Fibroblast of skin of right quadriceps (primary cell): ENCODE data around the gene SAPCD1.
"Not testable (repeated sequence)": the region's sequence is repeated elsewhere in the genome, so short reads cannot be mapped to it uniquely, and the experiment has no call there.

Experiments
- DNase-seq: peaks from one replicate; pipeline ENCODE4 v3.0.0-alpha.2; 2013

Gene SAPCD1

DNA sequence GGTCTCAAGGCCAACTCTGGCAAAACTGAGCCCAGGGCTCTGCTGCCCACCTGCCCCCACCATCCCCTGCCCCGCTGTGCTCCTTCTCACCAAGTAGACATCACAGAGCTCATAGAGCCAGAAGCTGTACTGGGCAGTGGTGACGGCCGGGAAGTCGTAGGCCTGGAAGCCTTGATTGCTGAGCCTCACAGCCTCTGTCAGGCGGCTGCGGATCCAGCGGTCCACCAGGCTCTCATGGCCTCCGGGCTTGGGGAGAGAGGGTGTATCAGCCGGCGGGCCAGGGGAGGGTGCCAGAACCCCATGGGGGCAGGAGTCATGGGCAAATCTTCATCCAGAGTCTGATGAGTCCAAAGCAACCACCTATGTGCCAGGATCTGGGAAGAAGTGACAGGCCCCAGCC lies 17.5 kb downstream of the SAPCD1 start:
- no peak for DNase-seq

DNA sequence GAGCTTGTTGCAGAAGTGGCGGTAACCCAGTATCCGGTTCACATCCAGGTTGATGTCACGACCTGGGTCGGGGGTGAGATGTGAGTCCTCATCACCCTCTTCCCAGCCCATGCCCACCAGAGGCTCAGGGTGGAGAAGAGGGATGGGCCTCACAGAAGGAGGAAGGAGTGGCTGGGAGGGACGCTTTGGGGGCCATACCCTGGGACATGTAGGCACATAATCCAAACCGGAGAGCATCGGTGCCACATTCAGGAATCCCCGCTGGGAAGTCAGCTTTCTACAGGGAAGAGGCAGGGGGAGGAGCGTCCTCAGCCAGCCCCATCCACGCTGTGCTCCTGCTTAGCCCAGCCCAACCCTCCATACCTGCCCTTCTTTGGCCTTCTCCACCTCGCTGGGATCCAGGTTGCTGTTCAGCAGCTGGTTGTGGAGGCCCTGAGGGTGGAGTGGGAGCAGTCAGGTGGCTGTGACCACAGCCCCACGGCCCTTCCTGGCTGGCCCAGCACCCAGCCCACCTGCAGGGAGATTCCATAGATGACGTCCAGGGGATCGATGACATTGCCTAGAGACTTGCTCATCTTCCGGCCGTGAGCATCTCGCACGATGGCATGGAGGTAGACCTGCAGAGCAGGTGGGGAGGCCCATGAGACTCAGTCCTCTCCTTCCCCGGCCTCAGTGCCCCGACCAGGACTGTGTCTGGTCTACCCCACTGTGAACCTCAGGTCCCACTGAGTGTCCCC lies 18.2 kb downstream of the SAPCD1 start:
- no peak for DNase-seq

DNA sequence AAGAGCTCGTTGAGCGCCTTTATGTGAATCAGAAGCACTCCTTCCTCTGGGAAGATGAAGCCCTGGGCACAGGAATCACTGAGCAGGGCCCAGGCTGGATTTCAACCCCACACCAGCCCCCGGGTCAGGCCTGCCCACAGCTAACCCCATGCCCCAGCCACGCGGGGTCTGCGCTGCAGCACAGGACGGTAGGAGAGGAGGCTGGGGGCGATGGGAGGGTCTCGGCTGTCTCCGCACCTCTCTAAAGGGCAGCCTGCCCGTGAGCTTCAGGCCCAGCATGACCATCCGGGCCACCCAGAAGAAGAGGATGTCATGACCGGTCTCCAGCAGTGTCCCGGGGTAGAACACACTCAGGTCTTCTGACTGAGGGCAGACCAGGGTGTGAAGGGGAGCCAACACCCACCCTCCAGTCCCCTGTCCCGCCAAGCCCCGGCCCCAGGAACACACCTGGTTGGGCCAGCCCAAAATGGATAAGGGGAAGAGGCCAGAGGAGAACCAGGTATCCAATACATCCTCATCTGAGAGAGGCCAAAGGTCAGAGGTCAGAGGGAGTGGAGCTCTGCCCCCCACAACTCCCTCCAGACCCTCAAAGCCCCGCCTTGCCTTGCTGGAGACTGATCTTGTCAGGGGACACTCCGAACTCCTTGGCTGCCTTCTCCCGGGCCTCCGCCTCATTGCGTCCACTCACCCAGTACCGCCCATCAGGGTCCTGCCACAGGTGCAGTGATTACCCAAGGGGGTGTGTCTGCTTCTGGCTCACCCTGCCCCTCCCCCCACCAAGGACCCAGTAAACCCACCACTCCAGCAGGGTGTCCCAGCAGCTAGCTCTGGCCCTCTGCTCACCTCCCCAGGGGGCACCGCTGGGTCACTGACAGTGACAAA lies 19.0 kb downstream of the SAPCD1 start:
- no peak for DNase-seq

DNA sequence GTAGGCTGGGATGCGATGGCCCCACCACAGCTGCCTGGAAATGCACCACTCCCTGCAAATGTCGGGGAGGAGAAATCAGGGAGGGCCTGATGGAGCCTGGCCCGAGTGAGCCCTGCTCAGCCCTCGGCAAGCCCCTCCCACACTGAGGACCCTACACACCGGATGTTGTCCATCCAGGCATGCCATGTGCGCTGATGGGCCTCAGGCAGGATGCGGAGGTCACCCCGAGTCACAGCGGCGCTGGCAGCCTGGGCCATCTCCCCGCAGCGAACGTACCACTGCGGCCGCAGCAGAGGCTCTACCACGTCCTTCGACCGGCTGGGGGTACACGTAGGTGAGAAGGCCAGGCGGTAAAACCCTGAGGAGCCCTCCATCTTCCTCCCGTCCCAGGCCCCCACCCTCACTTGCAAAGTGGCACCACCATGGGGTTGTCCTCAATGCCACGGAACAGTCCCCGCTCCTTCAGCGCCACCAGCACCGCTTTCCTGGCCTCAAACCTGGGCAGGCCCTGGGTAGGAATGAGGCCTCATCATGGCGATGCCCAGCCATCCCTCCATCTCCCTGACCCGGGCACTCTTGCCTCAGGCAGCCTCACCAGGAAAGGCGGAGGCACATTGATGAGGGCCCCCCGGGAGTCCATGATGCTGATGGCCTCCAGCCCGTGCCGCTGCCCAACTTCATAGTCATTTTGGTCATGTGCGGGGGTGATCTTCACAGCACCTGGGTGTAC lies 19.8 kb downstream of the SAPCD1 start:
- no peak for DNase-seq

DNA sequence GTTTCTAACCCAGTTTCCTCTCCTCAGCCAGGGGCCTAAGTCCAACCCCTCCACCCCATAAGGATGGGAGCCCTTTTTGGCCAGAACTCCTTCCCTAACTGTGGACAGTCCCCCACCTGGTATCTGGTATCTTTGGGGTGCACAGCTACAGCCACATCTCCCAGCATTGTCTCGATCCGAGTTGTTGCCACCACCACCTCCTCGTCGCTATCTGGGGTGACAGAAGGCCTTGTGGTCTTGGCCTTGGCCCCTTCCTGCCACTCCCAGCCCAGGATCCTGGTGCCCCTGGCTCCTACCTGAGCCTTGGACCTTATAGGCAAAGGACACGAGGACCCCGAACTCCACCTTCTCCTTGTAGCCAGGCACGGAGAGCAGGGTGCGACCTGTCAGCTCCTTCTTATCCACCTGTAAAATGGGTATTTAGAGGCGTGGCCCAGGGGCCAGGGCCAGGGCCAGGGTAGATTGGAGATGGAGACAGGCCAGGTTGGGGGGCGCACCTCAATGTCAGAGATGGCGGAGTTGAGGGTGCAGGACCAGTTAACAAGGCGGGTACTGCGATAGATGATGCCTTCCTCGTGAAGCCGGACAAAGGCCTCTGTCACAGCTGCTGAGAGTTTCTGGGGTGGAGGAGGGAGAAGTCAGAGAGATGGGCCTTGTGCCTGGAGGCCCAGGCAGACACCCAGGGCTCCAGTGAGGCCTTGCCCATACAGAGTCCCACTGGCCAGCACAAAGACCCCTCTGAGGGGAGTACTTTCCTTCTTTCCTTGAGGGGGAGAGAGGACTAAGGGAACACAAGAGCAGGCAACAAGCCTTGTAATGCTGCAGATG lies 21.9 kb downstream of the SAPCD1 start:
- no peak for DNase-seq

DNA sequence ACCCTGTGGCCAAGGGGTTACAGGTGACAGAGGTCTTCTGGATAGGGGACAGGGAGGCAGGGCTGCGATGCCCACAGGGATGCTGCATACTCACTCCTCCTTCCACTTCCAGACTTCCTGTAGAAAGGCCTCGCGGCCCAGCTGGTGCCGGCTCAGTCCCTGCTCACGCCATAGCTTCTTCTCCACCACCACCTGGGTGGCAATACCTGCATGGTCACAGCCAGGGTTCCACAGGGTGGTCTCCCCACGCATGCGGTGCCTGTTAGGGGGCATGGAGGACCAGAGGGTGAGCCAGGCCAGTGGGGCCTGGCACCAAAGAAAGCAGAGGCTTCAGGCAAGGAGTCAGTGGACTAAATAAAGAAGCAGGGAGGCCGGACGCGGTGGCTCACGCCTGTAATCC lies 23.0 kb downstream of the SAPCD1 start:
- DNase-seq = no peak

DNA sequence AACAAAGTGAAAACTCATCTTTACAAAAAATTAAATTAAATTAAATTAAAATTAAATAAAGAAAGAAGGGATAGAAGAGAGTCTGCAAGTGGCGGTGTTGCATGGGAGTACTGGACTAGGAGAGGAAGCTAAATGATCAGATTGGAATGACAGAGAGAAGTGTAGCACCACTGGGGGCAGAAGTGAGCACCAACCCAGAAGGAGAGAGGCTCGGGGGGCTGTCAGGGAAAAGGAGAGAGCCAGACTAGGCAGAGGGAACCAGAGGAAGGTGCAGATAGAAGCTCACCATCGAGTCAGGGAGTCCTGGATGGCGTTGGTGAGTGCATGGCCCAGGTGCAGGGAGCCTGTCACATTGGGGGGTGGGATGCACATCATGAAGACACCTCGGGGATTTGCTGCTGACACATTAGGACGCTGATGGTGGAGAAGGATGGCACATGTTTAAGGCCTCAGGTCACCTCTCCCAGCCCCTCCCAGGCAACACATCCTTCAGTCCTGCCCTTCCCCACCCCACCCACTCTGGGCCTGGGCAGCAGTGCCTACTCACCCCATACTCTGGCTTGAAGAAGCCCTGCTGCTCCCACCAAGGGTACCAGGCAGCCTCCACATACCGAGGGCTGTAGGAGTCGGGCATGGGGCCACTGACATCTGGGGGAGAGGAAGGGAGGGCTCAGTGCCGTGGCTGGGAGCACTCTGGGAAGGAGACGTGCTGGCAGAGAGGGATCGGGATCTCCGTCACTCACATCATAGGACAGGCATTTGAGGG lies 29.1 kb downstream of the SAPCD1 start:
- DNase-seq = peak; percentile 50

DNA sequence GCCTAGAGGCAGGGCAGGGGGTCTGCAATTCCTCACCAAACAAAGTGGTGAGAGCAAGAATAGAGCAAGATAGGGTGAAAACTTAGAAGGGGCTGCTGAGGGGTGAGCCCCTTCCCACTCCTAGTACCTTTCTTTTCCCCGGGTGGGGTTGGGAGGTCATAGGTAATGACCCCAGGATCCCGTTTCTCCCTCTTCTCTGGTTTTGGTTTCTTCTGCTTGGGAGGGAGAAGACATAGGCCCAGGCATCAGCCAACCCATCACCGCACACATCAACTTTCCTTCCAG lies 29.6 kb downstream of the SAPCD1 start:
- no peak for DNase-seq

DNA sequence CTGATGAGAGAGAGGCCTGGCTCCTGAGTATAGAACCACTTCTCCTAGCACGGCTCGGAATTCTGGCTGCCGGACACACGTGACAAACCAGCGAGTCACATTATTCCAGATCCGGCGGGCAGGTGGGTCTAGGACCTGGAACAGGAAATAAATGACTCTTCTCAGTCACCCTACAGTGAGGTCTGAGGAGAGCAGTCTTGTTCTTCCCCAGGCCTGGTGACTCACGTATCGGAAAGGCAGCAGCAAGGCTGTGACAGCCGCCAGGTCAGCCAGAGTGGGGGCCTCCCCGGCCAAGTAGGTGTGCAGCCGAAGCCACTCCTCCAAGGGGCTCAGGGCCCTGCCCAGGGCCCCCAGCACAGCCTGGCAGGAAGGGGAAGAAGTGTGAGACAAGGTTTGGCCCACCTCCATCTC lies 30.3 kb downstream of the SAPCD1 start:
- DNase-seq = no peak

DNA sequence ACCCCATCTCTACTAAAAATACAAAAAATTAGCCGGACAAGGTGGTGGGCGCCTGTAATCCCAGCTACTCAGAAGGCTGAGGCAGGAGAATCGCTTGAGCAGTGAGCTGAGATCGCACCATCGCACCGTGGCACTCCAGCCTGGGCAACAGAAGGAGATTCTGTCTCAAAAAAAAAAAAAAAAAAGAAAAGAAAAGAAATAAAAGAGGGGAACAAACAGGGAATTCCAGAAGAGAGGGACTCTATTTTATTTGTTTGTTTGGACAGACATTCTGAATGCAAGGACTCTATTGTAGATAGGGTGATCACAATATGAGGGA lies 31.4 kb downstream of the SAPCD1 start:
- DNase-seq = not testable (repeated sequence)

DNA sequence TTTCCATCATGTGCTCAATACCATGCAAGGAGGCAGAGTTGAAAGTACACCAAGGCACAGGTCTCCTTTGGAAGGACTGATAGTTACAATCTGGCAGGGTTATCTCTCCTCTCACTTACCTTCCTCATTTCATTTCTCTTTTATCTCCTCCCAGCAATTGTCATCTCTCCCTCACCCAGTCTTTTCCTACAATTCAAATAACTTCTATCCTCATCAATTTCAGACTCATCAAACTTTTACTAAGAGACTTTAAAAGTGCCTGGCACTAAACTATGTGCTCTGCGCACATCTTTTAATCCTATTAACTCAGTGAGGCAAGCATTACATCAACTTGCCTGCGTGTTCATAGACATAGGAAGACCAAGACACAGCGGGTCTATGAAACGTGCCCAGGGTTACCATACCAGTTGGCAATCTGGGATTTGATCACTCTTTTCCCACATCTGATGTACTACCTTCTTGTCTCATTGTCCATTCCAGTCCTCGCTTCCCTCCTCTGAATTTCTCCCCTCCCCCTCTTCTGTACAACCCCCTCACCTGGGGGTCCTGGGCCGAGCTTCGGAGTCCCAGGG lies 31.9 kb downstream of the SAPCD1 start:
- DNase-seq = peak; percentile 36

DNA sequence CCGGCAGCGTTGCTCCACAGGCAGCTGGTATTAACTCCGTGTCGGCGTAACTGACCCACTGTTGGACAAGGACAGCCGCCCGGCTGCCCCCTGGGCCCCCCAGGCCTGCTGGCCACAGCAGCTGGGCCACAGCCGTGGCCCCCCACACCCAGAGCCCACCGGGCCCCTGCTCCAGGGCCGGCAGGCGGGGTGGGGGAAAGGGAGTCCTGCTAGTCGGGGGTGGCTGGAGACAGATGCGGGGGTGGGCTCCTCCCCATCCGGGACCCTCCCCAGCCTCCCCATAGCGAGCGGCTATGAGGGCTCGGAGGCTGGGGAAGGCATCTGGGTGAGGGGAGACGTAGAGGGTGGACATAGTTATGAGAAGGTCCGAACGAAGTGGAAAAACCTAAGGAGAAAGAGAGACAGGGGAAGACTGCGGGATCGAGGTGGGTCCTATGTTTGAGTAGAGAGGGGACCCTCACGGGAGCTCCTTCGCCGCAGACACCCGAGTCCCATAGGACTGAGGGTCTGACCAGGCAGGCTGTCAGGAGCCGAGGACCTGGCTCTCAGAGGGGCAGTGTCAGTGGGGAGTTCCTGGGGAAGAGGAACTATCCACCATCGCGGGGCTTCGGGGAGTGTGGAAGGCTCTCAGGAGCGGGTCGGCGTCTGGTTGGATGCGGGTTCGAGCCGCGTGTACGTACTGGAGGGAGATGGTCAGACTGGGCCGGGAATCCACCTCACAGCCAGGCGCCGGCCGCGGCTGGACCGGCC lies 32.6 kb downstream of the SAPCD1 start:
- DNase-seq = peak; percentile 35

DNA sequence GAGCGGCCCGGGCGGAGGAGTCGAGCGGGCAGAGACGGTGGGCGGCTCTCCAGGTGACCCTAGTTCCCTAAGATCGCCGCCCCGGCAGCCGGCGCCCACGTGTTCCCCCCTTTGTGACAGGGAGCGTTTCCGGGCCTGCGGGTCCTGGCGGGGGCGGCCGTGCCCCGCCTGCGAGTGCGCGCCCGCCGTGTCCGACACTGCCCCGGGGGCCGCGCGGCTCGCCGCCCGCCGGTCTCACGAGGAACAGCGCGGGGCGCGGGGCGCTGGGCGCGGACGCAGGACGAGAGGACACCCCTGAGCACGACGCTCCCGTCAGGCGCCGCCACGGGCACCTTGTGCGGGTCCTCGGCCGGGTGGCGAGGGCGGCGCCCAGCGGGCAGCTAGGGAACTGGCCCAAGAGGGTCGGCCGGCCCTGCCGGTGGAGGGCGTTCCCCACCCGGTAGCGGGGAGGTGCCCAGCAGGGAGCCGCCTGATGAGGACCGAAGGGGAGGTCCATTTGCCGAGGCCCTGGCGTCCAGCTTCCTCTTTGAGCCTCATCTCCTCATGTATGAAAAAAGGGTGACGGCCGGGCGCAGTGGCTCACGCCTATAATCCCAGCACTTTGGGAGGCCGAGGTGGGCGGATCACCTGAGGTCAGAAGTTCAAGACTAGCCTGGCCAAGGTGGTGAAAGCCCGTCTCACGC lies 33.3 kb downstream of the SAPCD1 start, which contains the start of gene VARS1:
VARS1 (minus strand) TSS at position 137 of the 683 bp plus-strand sequence. CDS start 535 bp downstream, outside the sequence.
- DNase-seq = peak; percentile 88

DNA sequence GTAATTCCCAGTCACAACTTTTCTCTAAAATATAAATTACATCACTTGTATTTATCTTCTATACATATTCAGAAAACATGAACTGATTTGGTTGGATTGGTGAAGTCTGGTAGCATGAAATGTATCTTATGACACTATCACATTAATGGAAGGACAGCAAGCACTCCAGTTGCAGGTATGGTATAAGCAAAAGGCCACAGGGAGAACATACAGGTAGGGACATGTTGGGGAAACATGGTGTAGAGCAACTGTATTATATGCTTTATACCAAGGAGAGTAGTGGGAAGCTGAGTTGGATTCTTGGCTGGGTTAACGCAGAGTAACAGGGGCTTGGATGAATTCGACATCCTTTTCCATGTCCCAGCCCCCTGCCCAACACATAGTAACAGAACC lies 34.5 kb downstream of the SAPCD1 start:
- DNase-seq = no peak

DNA sequence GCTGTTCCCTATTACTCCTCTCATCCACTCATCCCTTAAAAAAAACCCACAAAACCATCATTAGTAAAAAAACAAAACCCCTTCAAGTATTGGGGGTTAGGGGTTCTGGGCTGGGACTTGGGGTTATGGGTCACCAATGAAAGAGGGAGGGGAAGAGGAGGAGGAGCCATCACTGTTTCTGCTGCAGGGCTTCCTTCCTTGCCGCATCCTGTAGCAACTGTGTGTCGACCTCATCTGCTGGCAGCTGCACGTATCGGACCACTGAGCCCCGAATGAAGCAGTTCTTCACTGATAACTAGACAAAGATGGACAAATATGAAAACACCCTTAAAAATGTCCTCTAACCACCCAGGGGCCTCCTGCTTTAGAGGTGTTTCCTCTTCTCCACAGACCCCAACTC lies 35.1 kb downstream of the SAPCD1 start:
- DNase-seq = no peak

DNA sequence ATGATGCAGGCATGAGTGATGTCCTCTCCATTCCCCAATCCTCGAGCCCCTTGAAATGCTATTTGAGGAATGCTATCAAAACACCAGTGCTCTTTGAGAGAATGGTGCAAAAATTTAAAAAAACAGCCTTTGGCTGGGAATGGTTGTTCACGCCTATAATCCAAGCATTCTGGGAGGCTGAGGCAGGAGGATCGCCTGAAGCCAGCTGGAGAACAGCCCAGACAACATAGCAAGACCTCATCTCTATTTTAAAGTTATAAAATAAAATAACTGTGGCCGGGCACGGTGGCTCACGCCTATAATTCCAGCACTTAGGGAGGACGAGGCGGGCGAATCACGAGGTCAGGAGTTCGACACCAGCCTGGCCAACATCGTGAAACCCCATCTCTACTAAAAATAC lies 37.3 kb downstream of the SAPCD1 start:
- no peak for DNase-seq

DNA sequence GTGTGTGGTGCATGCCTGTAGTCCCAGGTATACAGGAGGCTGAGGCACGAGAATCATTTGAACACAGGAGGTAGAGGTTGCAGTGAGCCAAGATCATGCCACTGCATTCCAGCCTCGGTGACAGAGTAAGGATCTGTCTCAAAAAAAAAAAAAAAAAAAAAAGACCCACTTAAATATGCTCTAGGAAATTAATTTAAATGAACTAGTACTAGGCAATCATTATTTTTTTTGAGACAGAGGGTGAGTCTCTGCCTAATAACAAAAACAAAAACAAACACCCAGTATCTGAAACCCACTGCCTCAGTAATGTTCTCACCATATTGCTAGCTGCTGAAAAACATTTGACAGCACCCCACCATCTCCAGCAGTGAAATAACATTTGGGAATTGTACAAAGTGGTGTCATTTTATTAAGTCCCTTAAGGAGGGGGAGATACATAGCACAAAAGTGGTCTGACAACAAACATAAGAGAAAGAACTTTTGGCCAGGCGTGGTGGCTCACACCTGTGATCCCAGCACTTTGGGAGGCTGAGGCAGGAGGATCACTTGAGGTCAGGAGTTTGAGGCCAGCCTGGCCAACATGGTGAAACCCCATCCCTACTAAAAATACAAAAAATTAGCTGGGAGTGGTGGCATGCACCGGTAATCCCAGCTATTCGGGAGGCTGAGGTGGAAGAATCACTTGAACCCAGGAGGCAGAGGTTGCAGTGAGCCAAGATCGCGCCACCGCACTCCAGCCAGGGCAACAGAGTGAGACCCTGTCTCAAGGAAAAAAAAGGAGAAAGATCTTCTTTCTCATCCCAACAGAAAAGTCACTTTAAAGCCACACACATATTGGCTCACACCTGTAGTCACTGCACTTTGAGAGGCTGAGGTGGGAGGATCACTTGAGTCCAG lies 38.8 kb downstream of the SAPCD1 start:
- DNase-seq = not testable (repeated sequence)

DNA sequence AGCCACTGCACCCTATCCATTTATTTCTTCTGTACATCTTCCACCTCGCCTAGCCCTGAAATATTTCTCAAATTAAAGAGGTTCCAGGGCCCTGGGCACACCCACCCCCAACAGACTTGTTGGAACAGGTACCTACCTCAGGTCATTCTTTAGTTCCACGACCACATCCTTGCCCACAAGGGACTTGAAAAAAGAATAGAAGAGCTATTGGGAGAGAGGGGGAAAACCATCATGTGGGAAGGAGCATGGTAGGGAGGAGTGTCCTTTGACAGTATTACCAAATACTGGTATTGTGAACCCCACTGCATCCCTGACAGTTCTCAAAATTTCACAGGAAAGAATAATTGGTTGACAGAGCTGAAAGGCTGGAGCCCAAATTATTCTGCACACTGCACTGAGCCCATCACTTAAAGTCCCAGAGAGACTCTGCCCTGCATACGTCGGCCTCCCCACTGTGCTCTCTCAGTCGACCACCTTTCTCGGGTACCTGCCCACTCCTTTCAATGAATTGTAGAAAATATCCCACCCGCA lies 43.5 kb downstream of the SAPCD1 start:
- no peak for DNase-seq
